Keratinocyte (primary cell): ENCODE data around the gene DBP. TPM values are rescaled to one million over a fixed set of nuclear protein-coding genes. Genes with fewer than 3 reads are reported as not detected.

Experiments
- DNase-seq: peaks from one replicate; pipeline ENCODE4 v3.0.0-alpha.2; 2011; ENCODE audit warnings: low read depth, missing footprints, low spot score
- FAIRE-seq: peaks from 2 replicates; lab custom pipeline; 2011; peaks lifted over from hg19 to GRCh38; lab: Jason Lieb, UNC
- H2AFZ ChIP-seq: 2 replicates; pipeline ENCODE4 v1.6.0; 2012; ENCODE audit warnings: low read length, control low read depth, inconsistent platforms; ENCODE audit not compliant: control insufficient read depth
- H3K27ac ChIP-seq: 2 replicates; pipeline ENCODE4 v1.5.1; 2011; ENCODE audit warnings: low read length; ENCODE audit not compliant: control insufficient read depth, insufficient read depth
- H3K27me3 ChIP-seq: 3 replicates; pipeline ENCODE4 v1.6.0; 2011; ENCODE audit warnings: low read length; ENCODE audit not compliant: control insufficient read depth, insufficient read depth; ENCODE audit errors: extremely low read depth
- H3K36me3 ChIP-seq, 2 experiments: 2 replicates in 1 of 2; 3 replicates in 1 of 2; pipeline ENCODE4 v1.5.1; 2011; ENCODE audit warnings: low read length in 2 of 2, mild to moderate bottlenecking in 1 of 2; ENCODE audit not compliant: control insufficient read depth in 2 of 2, insufficient read depth in 2 of 2; ENCODE audit errors: extremely low read depth in 1 of 2
- H3K4me1 ChIP-seq: 3 replicates; pipeline ENCODE4 v1.5.1; 2011; ENCODE audit warnings: low read length; ENCODE audit not compliant: control insufficient read depth, insufficient read depth; ENCODE audit errors: extremely low read depth
- H3K4me2 ChIP-seq: 3 replicates; pipeline ENCODE4 v1.6.0; 2011; ENCODE audit warnings: low read depth, low read length; ENCODE audit not compliant: control insufficient read depth, insufficient read depth; ENCODE audit errors: extremely low read depth
- H3K4me3 ChIP-seq, 3 experiments: fragments of 200-600 bp in 1 of 3; sonication (generic) in 1 of 3; 2 replicates in 2 of 3; 3 replicates in 1 of 3; pipeline ENCODE4 v1.5.1; 2011 to 2016; ENCODE audit warnings: low read length in 3 of 3, mild to moderate bottlenecking in 3 of 3, control low read depth in 2 of 3, inconsistent platforms in 1 of 3, low read depth in 1 of 3, mixed read lengths in 1 of 3, mixed run types in 1 of 3, moderate library complexity in 1 of 3; ENCODE audit not compliant: control insufficient read depth in 2 of 3, insufficient read depth in 2 of 3; ENCODE audit errors: extremely low read depth in 1 of 3
- H3K79me2 ChIP-seq: 2 replicates; pipeline ENCODE4 v1.6.0; 2012; ENCODE audit warnings: low read length; ENCODE audit not compliant: control insufficient read depth, insufficient read depth
- H3K9ac ChIP-seq: 3 replicates; pipeline ENCODE4 v1.6.0; 2011; ENCODE audit warnings: low read length; ENCODE audit not compliant: control insufficient read depth, insufficient read depth; ENCODE audit errors: extremely low read depth
- H3K9me1 ChIP-seq: 3 replicates; pipeline ENCODE4 v1.6.0; 2011; ENCODE audit warnings: low read length; ENCODE audit not compliant: control insufficient read depth, insufficient read depth; ENCODE audit errors: extremely low read depth
- H3K9me3 ChIP-seq: 2 replicates; pipeline ENCODE4 v1.5.1; 2012; ENCODE audit warnings: low read depth, low read length; ENCODE audit not compliant: control insufficient read depth
- H4K20me1 ChIP-seq: 3 replicates; pipeline ENCODE4 v1.6.0; 2011; ENCODE audit warnings: low read length; ENCODE audit not compliant: control insufficient read depth, insufficient read depth; ENCODE audit errors: extremely low read depth
- CTCF ChIP-seq, 3 experiments: IDR thresholded peaks in 1 of 3; conservative IDR thresholded peaks in 1 of 3; optimal IDR thresholded peaks in 1 of 3; 2 replicates in 2 of 3; 3 replicates in 1 of 3; pipeline versions ENCODE3 to v1.5.1; 2011; ENCODE audit warnings: low read length in 3 of 3, mild to moderate bottlenecking in 3 of 3, moderate library complexity in 2 of 3, control low read depth in 1 of 3, inconsistent platforms in 1 of 3; ENCODE audit not compliant: insufficient read depth in 2 of 3; ENCODE audit errors: extremely low read depth in 1 of 3
- EZH2 ChIP-seq: IDR thresholded peaks from one replicate; pipeline ENCODE4 v1.6.1; 2012; ENCODE audit warnings: inconsistent platforms, mild to moderate bottlenecking, low read length, moderate library complexity
- dilution Hi-C: fragments of 300-500 bp; cut with MboI; formaldehyde crosslinking; loops from one replicate; pipeline ENCODE4 v1.7.0; 2020; ENCODE audit warnings: low sequenced_read_pairs; ENCODE audit not compliant: extremely low pct_ligation_motif_present
- polyA plus RNA-seq, 5 experiments: library from polyadenylated mRNA; depleted of rRNA in 3 of 5; stranded (reverse) in 3 of 5; stranded (forward) in 1 of 5; unstranded in 1 of 5; fragments of >200 nt; gene quantifications; 1 replicate in 1 of 5; 2 replicates in 3 of 5; 3 replicates in 1 of 5; pipeline versions ENCODE4 v1.2.1 to v1.2.3, GENCODE V29; 2011 to 2012; ENCODE audit warnings: missing spikeins in 2 of 5, low read depth in 1 of 5, low replicate concordance in 1 of 5

The DBP gene
- polyA plus RNA-seq, 1 donor (not counting 4 experiments of a cell fraction or from before 2014, with no cell fraction given), result 1.0 TPM

- DNase-seq, result no peak
- Histone ChIP-seq H3K9ac (peak overlapping the region; percentile 66), H3K4me1 (peaks cover 58% of the 10 kb centered on the region), H3K4me2 (peak overlapping the region; percentile 89), H3K9me1 (no peaks in the 10 kb centered on the region), H3K4me3 (peak overlapping the region; percentile 53 to 75 (median 72)), H3K9me3 (no peaks in the 10 kb centered on the region), H2AFZ (peak overlapping the region; percentile 2), H4K20me1 (no peaks in the 10 kb centered on the region), H3K27me3 (no peaks in the 10 kb centered on the region), H3K36me3 (no peaks in the 10 kb centered on the region), H3K27ac (no peak overlapping the region), H3K79me2 (no peaks in the 10 kb centered on the region)
- no peak for FAIRE-seq
- TF ChIP-seq EZH2 (no peak), CTCF (optimal IDR thresholded peaks at IDR 0.05 in 1 of 3, IDR thresholded peaks at IDR 0.05 in 1 of 3, conservative IDR thresholded peaks at IDR 0.05 in 1 of 3; ENCODE audit: extremely low read depth in 1 of 3, insufficient read depth in 2 of 3, low read length in 3 of 3) (no peak)
- dilution Hi-C loops, result no loop called here
These were observed 967 bp downstream of the DBP start for GRCh38 chr19:48635966-48636858.

- no peak for TF ChIP-seq CTCF (optimal IDR thresholded peaks at IDR 0.05 in 1 of 3, IDR thresholded peaks at IDR 0.05 in 1 of 3, conservative IDR thresholded peaks at IDR 0.05 in 1 of 3; ENCODE audit: extremely low read depth in 1 of 3, insufficient read depth in 2 of 3, low read length in 3 of 3)
- no peak for TF ChIP-seq EZH2
- no peaks in the 10 kb centered on the region for H3K27me3 ChIP-seq
- H3K4me3 ChIP-seq, result peak overlapping the region; percentile 53 to 66 (median 62)
- no peaks in the 10 kb centered on the region for H3K79me2 ChIP-seq
- H4K20me1 ChIP-seq, result no peaks in the 10 kb centered on the region
- FAIRE-seq (no peak), DNase-seq (no peak)
- peaks cover 60% of the 10 kb centered on the region for H3K4me1 ChIP-seq
- peak overlapping the region; percentile 2 for H2AFZ ChIP-seq
- dilution Hi-C loops, result no loop called here
- H3K27ac ChIP-seq, result peak overlapping the region; percentile 82
- peak overlapping the region; percentile 66 for H3K9ac ChIP-seq
- no peaks in the 10 kb centered on the region for H3K36me3 ChIP-seq
- H3K9me1 ChIP-seq, result no peaks in the 10 kb centered on the region
- H3K9me3 ChIP-seq, result no peaks in the 10 kb centered on the region
- peak overlapping the region; percentile 89 for H3K4me2 ChIP-seq
These were observed 1.8 kb downstream of the DBP start for GRCh38 chr19:48635263-48635965.
